IMR-90 (cell line): Measurements from ENCODE around the gene PEX14. TPM values are rescaled to one million over a fixed set of nuclear protein-coding genes. Genes with fewer than 3 reads are reported as not detected.
A peak's percentile ranks its signal among the peaks of the same experiment; 100 is the strongest.

Source experiments
- ATAC-seq: fragments of 200-7000 bp; cut with Tn5 transposase; 2 replicates; pipeline ENCODE4 v1.9.1; 2020; ENCODE audit warnings: low read depth, mild to moderate bottlenecking, moderate library complexity
- BruUV-seq: library from RNA; stranded (reverse); fragments of 400-500 nt; replicated peaks from 2 replicates; lab custom pipeline; 2021; lab: Mats Ljungman, UMichigan
- CTCF ChIA-PET: fragments of 300-600 bp; formaldehyde crosslinking; extraction: SDS; loops from one replicate; lab custom pipeline; 2021; ENCODE audit warnings: antibody characterized with exemption; lab: Yijun Ruan, JAX
- POLR2A ChIA-PET: fragments of 300-600 bp; sonication (Branson Sonifier 250); formaldehyde crosslinking; loops from one replicate; lab custom pipeline; 2022; ENCODE audit warnings: antibody characterized with exemption; ENCODE audit not compliant: unreplicated experiment; lab: Charles Lee
- DNase-seq: peaks from one replicate; pipeline ENCODE4 v3.0.0; 2013
- H2AFZ ChIP-seq: replicated peaks from 2 replicates; pipeline ENCODE3; 2013; ENCODE audit warnings: low read length, mild to moderate bottlenecking; ENCODE audit not compliant: poor library complexity
- H2AK5ac ChIP-seq: 2 replicates; pipeline ENCODE4 v1.6.1; 2013; ENCODE audit warnings: low read depth, low read length, inconsistent platforms
- H2AK9ac ChIP-seq: replicated peaks from 2 replicates; pipeline ENCODE3; 2013; ENCODE audit warnings: mild to moderate bottlenecking, low read depth, low read length, moderate library complexity; ENCODE audit not compliant: poor library complexity
- H2BK120ac ChIP-seq: 2 replicates; pipeline ENCODE4 v1.6.1; 2013; ENCODE audit warnings: low read depth, low read length, inconsistent platforms
- H2BK15ac ChIP-seq: 3 replicates; pipeline ENCODE4 v1.6.1; 2013; ENCODE audit warnings: low read depth, low read length, inconsistent platforms
- H2BK20ac ChIP-seq: 2 replicates; pipeline ENCODE4 v1.6.1; 2013; ENCODE audit warnings: low read depth, mild to moderate bottlenecking, inconsistent platforms, low read length, moderate library complexity
- H2BK5ac ChIP-seq: 2 replicates; pipeline ENCODE4 v1.6.1; 2013; ENCODE audit warnings: mild to moderate bottlenecking, low read depth, low read length, inconsistent platforms; ENCODE audit not compliant: poor library complexity, severe bottlenecking
- H3K14ac ChIP-seq: replicated peaks from 2 replicates; pipeline ENCODE4 v1.6.1; 2013; ENCODE audit warnings: low read depth, low read length, inconsistent platforms
- H3K18ac ChIP-seq: 2 replicates; pipeline ENCODE4 v1.6.1; 2013; ENCODE audit warnings: low read depth, low read length, control low read depth
- H3K23ac ChIP-seq: 2 replicates; pipeline ENCODE4 v1.6.1; 2013; ENCODE audit warnings: low read depth, low read length, inconsistent platforms
- H3K27ac ChIP-seq: 2 replicates; pipeline ENCODE4 v1.5.1; 2013; ENCODE audit warnings: mild to moderate bottlenecking, control low read depth, low read length; ENCODE audit not compliant: insufficient read depth
- H3K27me3 ChIP-seq: 2 replicates; pipeline ENCODE4 v1.6.1; 2013; ENCODE audit warnings: low read length; ENCODE audit not compliant: control insufficient read depth, insufficient read depth
- H3K36me3 ChIP-seq: 2 replicates; pipeline ENCODE4 v1.6.1; 2013; ENCODE audit warnings: low read length, mixed read lengths; ENCODE audit not compliant: control insufficient read depth, insufficient read depth
- H3K4ac ChIP-seq: 2 replicates; pipeline ENCODE4 v1.6.1; 2013; ENCODE audit warnings: low read depth, low read length, inconsistent platforms
- H3K4me1 ChIP-seq: 2 replicates; pipeline ENCODE4 v1.6.1; 2013; ENCODE audit warnings: low read length, mixed read lengths; ENCODE audit not compliant: control insufficient read depth, insufficient read depth
- H3K4me2 ChIP-seq: 2 replicates; pipeline ENCODE4 v1.6.1; 2013; ENCODE audit warnings: low read depth, mild to moderate bottlenecking, control low read depth, low read length, moderate library complexity
- H3K4me3 ChIP-seq: 2 replicates; pipeline ENCODE4 v1.5.1; 2013; ENCODE audit warnings: low read depth, mild to moderate bottlenecking, control low read depth, low read length, moderate library complexity; ENCODE audit not compliant: insufficient read depth
- H3K56ac ChIP-seq: 2 replicates; pipeline ENCODE4 v1.6.1; 2013; ENCODE audit warnings: low read length, inconsistent platforms; ENCODE audit not compliant: insufficient read depth; ENCODE audit errors: extremely low read depth
- H3K79me1 ChIP-seq, 2 experiments: 2 replicates each; pipeline ENCODE4 v1.6.1; 2013; ENCODE audit warnings: low read length in 2 of 2, inconsistent platforms in 1 of 2, low read depth in 1 of 2
- H3K9ac ChIP-seq: 2 replicates; pipeline ENCODE4 v1.6.1; 2013; ENCODE audit warnings: low read depth, low read length, control low read depth
- H3K9me1 ChIP-seq: 2 replicates; pipeline ENCODE4 v1.6.1; 2013; ENCODE audit warnings: low read length, inconsistent platforms; ENCODE audit not compliant: insufficient read depth
- H3K9me3 ChIP-seq: 2 replicates; pipeline ENCODE4 v1.6.1; 2013; ENCODE audit warnings: low read length; ENCODE audit not compliant: control insufficient read depth, insufficient read depth
- H4K20me1 ChIP-seq: 2 replicates; pipeline ENCODE4 v1.6.1; 2013; ENCODE audit warnings: low read length, inconsistent platforms; ENCODE audit not compliant: insufficient read depth
- H4K5ac ChIP-seq: 2 replicates; pipeline ENCODE4 v1.6.1; 2013; ENCODE audit warnings: mild to moderate bottlenecking, low read depth, low read length, control low read depth
- H4K8ac ChIP-seq, 2 experiments: 2 replicates each; pipeline ENCODE4 v1.6.1; 2013; ENCODE audit warnings: low read depth in 2 of 2, low read length in 2 of 2, control low read depth in 1 of 2, inconsistent platforms in 1 of 2
- H4K91ac ChIP-seq: 2 replicates; pipeline ENCODE4 v1.6.1; 2013; ENCODE audit warnings: low read depth, low read length, inconsistent platforms; ENCODE audit not compliant: insufficient read depth
- BHLHE40 ChIP-seq: fragments of 150-350 bp; IDR thresholded peaks from 2 replicates; pipeline ENCODE4 v1.6.1; 2016; ENCODE audit warnings: mild to moderate bottlenecking, low read depth, low read length
- CEBPB ChIP-seq: IDR thresholded peaks from 2 replicates; pipeline ENCODE4 v1.6.1; 2012; ENCODE audit warnings: low read depth, low read length, improper control_type of control experiment
- CHD1 ChIP-seq: IDR thresholded peaks from 2 replicates; pipeline ENCODE4 v1.6.1; 2012; ENCODE audit warnings: low read depth, low read length, improper control_type of control experiment
- ELK1 ChIP-seq: fragments of 150-350 bp; IDR thresholded peaks from 2 replicates; pipeline ENCODE4 v1.6.1; 2016; ENCODE audit warnings: low read depth, mild to moderate bottlenecking, low read length, moderate library complexity, borderline replicate concordance
- MAFK ChIP-seq: IDR thresholded peaks from 2 replicates; pipeline ENCODE4 v1.6.1; 2012; ENCODE audit warnings: low read depth, low read length, improper control_type of control experiment
- MXI1 ChIP-seq: IDR thresholded peaks from 2 replicates; pipeline ENCODE4 v1.6.1; 2012; ENCODE audit warnings: low read depth, mild to moderate bottlenecking, low read length, moderate library complexity, borderline replicate concordance
- NFE2L2 ChIP-seq: fragments of 150-350 bp; IDR thresholded peaks from 2 replicates; pipeline ENCODE4 v1.6.1; 2016; ENCODE audit warnings: low read depth, mild to moderate bottlenecking, low read length
- POLR2A ChIP-seq: IDR thresholded peaks from 2 replicates; pipeline ENCODE4 v1.6.1; 2012; ENCODE audit warnings: mild to moderate bottlenecking, low read depth, low read length
- RAD21 ChIP-seq: IDR thresholded peaks from 2 replicates; pipeline ENCODE4 v1.6.1; 2012; ENCODE audit warnings: low read length, improper control_type of control experiment
- RCOR1 ChIP-seq: IDR thresholded peaks from 2 replicates; pipeline ENCODE4 v1.6.1; 2012; ENCODE audit warnings: mild to moderate bottlenecking, low read length, improper control_type of control experiment; ENCODE audit not compliant: insufficient replicate concordance
- RFX5 ChIP-seq: IDR thresholded peaks from 2 replicates; pipeline ENCODE4 v1.8.0; 2012; ENCODE audit warnings: low read depth, mild to moderate bottlenecking, low read length, moderate library complexity
- SMC3 ChIP-seq: fragments of 150-350 bp; IDR thresholded peaks from 2 replicates; pipeline ENCODE4 v1.6.1; 2016; ENCODE audit warnings: low read depth, mild to moderate bottlenecking, antibody characterized with exemption, low read length, moderate library complexity
- WGBS, 2 experiments: methylation state at CpG; one replicate each; pipeline versions ENCODE4 v1.1.5 to v1.1.7; 2013; ENCODE audit warnings: missing lambda C conversion rate in 2 of 2; ENCODE audit not compliant: insufficient read length in 1 of 2; ENCODE audit errors: extremely low coverage in 2 of 2; 5-methylcytosine and 5-hydroxymethylcytosine counted together
- dilution Hi-C: fragments of 300-500 bp; cut with HindIII; formaldehyde crosslinking; loops from one replicate; pipeline ENCODE4 v1.14.3; 2018; ENCODE audit warnings: low sequenced_read_pairs; ENCODE audit not compliant: unreplicated experiment
- in situ Hi-C: fragments of 300-500 bp; cut with MboI; formaldehyde crosslinking; loops from 3 replicates; pipeline ENCODE4 v1.14.3; 2019; ENCODE audit warnings: low sequenced_read_pairs, inconsistent platforms, mixed read lengths
- intact Hi-C: fragments of 100-400 bp; cut with micrococcal nuclease; formaldehyde crosslinking; loops from 2 replicates; pipeline ENCODE4 v1.10.0; 2022
- polyA plus RNA-seq, 3 experiments: library from polyadenylated mRNA; depleted of rRNA; stranded (reverse); fragments of >200 nt; gene quantifications; 2 replicates each; pipeline ENCODE4 v1.2.3, GENCODE V29; 2012; ENCODE audit warnings: low replicate concordance in 1 of 3
- total RNA-seq: library from RNA; depleted of rRNA; stranded (reverse); fragments of >200 nt; gene quantifications from 2 replicates; pipeline ENCODE4 v1.2.3, GENCODE V29; 2012
- TF ChIP-seq, protein P1 (sequence below): conservative IDR thresholded peaks from 2 replicates; pipeline ENCODE4 v1.5.1; 2012; ENCODE audit warnings: mild to moderate bottlenecking, low read depth, low read length, improper control_type of control experiment
- TF ChIP-seq, protein P2 (sequence below): fragments of 150-350 bp; IDR thresholded peaks from 2 replicates; pipeline ENCODE4 v1.6.1; 2017; ENCODE audit warnings: mild to moderate bottlenecking, antibody characterized with exemption, low read length, low read depth

The PEX14 gene
- total and polyA plus RNA-seq, 2 of the 4 experiments (the other 2 are of a cell fraction) = 9.5 to 22.5 TPM

DNA sequence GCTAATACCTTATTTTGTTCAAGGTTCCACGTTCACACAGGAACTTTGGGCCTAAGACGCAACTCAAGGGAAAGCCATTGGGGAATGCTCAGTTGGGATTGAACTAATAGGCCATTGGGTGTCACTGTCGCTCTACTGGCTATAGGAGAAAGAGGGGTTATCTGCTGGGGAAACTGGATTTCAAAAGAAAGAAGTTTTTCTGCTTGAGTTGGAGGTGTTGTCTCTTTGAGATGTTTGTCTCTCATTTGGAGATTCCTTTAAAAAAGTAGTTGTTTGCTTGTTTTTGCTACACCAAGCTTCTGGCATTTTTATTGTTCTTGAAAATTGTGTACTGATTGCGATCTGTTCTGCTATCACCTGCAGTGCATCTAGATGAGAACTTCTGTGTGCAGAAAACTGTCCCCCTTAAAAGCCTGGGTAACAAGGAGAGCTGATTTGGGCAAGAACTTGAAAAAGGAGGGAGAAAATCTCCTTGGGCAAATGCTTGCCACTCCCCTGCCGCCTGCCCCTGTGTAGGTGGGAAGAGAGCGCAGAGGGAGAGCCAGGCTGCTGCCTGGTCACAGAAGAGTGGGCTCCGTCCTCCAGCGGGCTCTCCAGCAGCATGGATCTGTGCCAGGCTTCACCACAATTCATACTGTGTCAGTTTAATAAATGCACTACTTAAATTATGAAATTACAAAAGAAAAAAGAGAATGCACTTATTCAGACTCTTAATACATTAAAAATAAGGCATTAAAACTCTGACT lies 39.9 kb downstream of the PEX14 start:
- H2BK20ac ChIP-seq = no peak overlapping the region
- H3K4me2 ChIP-seq = no peak overlapping the region
- no peaks in the 10 kb centered on the region for H3K9me3 ChIP-seq
- DNase-seq = peak; percentile 61
- no peak overlapping the region for H3K4me3 ChIP-seq
- ATAC-seq = peak; percentile 24; the same call in 1 of the 2 replicates
- H4K91ac ChIP-seq = no peak overlapping the region
- no peak overlapping the region for H2BK120ac ChIP-seq
- H3K23ac ChIP-seq = no peak overlapping the region
- in situ Hi-C loops (loop anchor here (5.0 kb wide), 1 partner anchor 428 kb away; no protein-coding TSS in a partner anchor), intact Hi-C loops (loop anchor here (1.0 to 5.0 kb wide), 4 partner anchors 283 to 498 kb away; partner anchors contain the start of genes CASZ1 and TARDBP), dilution Hi-C loops (no loop called here)
- peaks cover 22% of the 10 kb centered on the region for H4K20me1 ChIP-seq
- no peaks in the 10 kb centered on the region; the same call in 1 of the 2 replicates for H3K36me3 ChIP-seq
- H2AK9ac ChIP-seq = no peak overlapping the region
- no peak overlapping the region for H2AFZ ChIP-seq
- no peak overlapping the region for H4K8ac ChIP-seq
- H3K4me1 ChIP-seq = peaks cover 26% of the 10 kb centered on the region
- ChIA-PET CTCF (no interaction called here), POLR2A (no interaction called here)
- peaks cover 48 to 85% of the 10 kb centered on the region in 2 experiments for H3K79me1 ChIP-seq
- H3K9me1 ChIP-seq = peaks cover 19% of the 10 kb centered on the region
- H3K4ac ChIP-seq = no peak overlapping the region; the same call in 1 of the 2 replicates
- no peak overlapping the region for H3K18ac ChIP-seq
- BruUV-seq = no TSS peak
- H3K56ac ChIP-seq = no peak overlapping the region
- H3K27ac ChIP-seq = no peak overlapping the region
- WGBS, 2 experiments = 75% methylated on average over 3 of the region's 8 CpGs; no CpG with 5 or more reads in 1 of the 2 experiments
- H3K27me3 ChIP-seq = no peaks in the 10 kb centered on the region
- peak overlapping the region; percentile 55; the same call in 1 of the 3 replicates for H2BK15ac ChIP-seq
- H2AK5ac ChIP-seq = peak overlapping the region; percentile 68; the same call in 1 of the 2 replicates
- H4K5ac ChIP-seq = no peak overlapping the region
- no peak overlapping the region; the same call in 1 of the 2 replicates for H3K14ac ChIP-seq
- H3K9ac ChIP-seq = no peak overlapping the region
- H2BK5ac ChIP-seq = no peak overlapping the region
- no peak for TF ChIP-seq RCOR1
- no peak for TF ChIP-seq NFE2L2
- no peak for TF ChIP-seq ELK1
- TF ChIP-seq POLR2A = no peak
- no peak for TF ChIP-seq MAFK
- no peak for TF ChIP-seq CHD1
- TF ChIP-seq MXI1 = no peak
- peak; percentile 82 for TF ChIP-seq RAD21
- TF ChIP-seq CEBPB = no peak
- TF ChIP-seq BHLHE40 = no peak
- TF ChIP-seq, protein P1, sequence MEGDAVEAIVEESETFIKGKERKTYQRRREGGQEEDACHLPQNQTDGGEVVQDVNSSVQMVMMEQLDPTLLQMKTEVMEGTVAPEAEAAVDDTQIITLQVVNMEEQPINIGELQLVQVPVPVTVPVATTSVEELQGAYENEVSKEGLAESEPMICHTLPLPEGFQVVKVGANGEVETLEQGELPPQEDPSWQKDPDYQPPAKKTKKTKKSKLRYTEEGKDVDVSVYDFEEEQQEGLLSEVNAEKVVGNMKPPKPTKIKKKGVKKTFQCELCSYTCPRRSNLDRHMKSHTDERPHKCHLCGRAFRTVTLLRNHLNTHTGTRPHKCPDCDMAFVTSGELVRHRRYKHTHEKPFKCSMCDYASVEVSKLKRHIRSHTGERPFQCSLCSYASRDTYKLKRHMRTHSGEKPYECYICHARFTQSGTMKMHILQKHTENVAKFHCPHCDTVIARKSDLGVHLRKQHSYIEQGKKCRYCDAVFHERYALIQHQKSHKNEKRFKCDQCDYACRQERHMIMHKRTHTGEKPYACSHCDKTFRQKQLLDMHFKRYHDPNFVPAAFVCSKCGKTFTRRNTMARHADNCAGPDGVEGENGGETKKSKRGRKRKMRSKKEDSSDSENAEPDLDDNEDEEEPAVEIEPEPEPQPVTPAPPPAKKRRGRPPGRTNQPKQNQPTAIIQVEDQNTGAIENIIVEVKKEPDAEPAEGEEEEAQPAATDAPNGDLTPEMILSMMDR = peak; percentile 67
- TF ChIP-seq, protein P2, sequence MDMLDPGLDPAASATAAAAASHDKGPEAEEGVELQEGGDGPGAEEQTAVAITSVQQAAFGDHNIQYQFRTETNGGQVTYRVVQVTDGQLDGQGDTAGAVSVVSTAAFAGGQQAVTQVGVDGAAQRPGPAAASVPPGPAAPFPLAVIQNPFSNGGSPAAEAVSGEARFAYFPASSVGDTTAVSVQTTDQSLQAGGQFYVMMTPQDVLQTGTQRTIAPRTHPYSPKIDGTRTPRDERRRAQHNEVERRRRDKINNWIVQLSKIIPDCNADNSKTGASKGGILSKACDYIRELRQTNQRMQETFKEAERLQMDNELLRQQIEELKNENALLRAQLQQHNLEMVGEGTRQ = no peak
- TF ChIP-seq SMC3 = peak; percentile 59
- TF ChIP-seq RFX5 = no peak
